GM21737 (cell line): ENCODE data around the gene CLCN6.

Experiments
- ATAC-seq: cut with Tn5 transposase; IDR thresholded peaks from one replicate; pipeline ENCODE4 v1.9.1; 2021; ENCODE audit warnings: mild to moderate bottlenecking, moderate library complexity; ENCODE audit not compliant: unreplicated experiment

CLCN6 gene

DNA sequence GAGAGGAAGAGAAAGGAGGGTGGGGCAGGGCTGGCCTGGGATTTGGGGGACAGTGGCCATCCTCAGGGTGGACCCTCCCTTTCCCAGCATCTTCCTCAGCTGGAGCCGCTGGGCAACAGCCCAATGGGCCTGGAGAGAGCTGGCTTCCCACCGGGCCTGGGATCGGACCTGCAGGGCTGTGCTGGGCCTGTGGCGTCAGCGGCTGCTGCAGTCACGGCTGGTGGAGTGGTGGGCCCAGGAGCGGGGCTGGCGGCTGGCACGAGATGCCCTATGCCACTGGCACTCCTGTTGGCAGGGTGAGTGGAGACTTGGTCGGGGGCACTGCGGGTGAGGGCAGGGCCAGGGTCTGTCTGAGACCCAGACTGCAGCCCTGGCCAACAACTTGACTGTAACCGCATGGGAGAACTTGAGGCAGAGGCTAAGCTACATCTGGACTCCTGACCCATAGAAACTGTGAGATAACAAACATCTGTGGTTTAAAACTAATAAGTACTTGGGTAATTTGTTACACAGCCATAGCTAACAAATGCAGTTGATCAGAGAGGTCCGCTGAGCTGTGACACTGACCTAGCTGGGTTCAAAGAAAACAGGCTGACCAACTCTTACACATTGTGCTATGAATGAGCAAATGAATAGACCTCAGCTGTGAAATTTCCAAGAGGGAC, 26.1 kb upstream of the CLCN6 start:
- ATAC-seq: no peak

DNA sequence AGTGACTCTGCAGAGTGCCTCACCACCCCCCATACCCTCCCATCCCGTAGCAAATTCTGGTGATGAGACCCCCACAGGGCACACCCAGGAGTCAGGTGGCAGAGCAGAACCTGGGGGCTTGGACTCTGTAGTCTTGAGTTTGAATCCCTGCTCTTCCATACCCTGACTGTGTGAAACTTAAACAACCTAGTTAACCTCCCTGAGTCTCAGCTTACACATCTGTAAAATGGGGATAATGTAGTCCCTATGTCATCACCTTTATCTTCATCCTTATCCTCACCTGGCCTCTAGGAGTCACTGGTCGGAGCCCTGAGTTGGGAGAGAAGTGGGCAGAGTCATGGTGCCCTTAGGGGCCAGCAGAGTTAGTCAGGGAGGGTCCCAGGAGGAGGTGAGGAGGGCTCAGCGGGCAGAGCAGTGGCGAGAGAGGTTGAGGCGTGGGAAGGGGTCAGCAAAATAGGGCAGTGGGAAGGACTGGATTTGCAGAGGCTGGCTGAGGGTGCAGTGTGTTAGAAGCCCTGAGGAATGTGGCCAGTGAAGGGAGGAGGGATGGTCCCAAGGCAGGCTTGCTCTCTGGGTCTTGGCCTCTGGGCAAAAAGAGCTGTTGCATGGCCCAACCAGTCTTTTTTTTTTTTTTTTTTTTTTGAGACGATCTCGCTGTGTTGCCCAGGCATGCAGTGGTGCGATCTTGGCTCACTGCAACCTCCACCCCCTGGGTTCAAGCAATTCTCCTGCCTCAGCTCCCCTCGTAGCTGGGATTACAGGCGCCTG, 25.4 kb upstream of the CLCN6 start:
- ATAC-seq: no peak

DNA sequence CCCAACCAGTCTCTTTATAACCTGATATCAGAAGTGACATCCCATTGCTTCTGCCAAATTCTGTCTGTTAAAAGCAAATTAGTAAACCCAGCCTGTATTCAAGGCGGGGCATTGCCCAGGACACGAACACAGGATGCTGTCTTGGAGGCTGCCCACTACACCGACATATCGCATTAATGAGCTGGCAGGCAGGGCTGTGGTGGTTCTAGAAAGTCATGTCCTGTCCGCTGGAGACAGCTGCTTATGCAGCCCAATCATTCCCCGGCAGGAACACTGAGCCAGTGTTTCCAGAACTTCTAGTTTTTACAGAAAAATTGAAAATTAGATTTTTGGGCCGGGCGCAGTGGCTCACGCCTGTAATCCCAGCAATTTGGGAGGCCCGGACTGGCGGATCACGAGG, 24.7 kb upstream of the CLCN6 start:
- ATAC-seq: no peak

DNA sequence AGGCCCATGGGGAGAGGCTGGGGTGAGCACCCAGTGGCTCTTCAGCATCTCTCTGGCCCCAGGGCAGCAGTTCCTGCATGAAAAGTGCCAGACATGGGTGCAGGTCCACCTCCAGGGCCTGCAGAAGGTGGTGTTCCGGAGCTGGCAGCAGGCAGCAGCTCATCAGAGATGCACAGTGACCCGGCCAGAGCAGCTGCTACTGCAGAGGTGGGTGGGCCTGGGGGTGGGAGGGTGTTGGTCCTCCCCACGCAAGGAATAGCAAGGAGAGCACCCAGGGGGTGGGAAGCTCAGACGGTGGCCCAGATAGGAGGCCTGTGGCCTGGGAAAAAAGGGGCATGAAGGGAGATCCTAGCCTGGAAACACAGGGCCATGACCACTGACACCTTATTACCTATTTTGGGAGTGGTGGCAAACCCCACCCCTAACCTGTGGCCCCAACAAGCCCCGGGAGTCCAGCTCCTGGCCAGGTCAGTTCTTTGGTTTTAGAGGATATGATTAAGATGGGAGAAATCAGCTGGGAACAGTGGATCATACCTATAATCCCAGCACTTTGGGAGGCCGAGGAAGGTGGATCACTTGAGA, 23.8 kb upstream of the CLCN6 start:
- no peak for ATAC-seq

DNA sequence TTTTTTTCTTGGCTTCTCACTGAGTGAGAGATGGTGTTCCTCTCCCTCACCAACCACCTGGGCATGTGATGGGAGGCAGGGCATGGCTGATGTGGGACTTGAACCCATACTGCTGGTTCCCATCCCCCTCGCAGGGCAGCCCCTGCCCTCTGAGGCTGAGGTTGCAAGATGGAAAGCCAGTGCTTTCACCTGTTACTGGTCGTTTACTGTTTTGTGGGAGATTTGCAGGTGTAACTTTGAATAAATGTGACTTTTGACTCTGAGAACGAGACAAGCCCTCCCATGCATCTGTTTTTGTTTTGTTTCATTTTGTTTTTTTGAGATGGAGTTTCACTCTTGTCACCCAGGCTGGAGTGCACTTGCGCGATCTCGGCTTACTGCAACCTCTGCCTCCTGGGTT, 22.4 kb upstream of the CLCN6 start:
- no peak for ATAC-seq

DNA sequence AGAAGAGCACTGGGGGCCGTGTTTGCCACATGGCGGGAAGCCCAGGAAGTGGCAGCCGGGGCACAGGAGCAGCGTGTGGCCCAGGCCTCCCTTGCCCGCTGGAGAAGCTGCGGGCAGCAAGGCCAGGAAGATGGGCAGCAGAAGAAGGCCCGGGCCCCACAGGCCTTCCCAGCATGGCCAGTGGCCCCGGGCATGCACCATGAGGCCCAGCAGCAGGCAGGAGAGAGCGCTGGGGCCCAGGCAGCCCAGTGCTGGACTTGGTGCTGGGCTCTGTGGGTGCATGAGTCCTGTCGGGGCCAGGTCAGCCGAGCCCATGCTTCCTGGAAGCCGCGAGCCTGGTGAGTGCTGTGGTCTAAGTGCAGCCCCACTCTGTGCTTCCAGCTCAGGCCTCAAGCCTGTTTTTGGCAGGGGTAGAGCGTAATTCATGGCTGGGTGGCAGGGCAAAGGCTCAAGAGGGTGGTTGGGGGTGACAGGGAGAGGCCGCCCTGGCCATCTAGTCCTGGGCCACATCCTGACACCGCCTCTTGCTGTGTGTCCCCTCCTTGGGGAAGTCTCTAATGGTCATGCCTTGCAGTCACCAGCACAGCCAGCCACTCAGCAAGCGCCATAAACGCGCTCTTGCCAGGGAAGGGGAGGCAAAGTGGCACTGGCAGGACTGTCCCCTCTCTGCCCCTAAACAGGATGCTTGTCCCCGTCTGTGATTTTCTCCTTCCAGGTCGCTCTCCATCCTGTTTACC, 21.6 kb upstream of the CLCN6 start:
- ATAC-seq: no peak

DNA sequence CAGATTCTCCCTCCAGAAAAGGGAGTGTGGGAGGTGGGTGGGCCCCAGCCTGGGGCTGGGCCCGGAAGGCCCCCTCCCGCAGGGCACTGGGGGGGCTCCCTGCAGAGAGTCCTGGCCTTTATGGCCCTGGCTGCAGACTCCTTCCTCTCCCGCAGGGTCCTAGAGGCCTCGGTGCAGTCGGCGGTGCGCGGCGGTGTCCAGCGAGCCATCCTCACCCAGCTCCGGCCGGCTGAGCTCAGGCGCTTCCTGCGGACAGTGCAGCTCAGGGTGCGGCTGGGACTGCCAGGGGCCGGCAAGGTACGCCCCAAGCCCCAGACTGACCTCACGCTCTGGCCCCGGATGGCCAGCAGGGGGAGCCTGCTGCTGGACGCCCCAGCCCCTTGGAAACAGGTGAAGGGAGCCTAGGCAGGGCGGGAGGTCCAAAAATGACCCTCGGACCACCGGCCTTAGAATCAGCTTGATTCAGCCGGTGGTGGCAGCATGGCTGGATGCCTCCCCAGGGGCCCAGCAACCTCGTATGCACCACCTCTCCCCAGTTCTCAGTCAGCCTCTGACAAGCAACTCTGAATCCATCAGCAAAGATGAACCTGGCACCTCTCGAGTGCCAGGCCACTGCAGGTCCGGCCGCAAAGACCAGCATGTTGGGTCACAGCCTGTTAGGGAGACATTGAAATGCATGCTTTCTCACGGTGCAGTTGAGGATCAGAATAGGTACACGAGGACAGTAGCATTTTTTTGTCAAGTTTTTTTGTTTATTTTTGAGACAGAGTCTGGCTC, 20.8 kb upstream of the CLCN6 start:
- no peak for ATAC-seq

DNA sequence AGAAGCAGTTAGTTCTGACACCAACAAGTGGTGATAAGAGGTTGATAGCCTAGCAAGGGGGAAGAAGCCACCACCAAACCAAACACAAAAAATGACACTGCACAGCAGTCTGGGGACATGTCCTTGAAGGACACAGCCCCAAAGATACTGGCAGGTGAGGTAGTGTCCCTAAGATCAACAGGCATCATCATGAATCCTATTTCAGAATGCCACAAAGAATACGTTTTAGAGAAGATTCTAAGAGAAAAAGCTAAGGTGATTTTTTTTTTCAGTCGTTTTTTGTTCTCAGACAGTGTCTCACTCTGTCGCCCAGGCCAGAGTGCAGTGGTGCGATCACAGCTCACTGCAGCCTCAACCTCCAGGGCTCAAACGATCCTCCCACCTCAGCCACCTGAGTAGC, 19.8 kb upstream of the CLCN6 start:
- ATAC-seq: no peak

DNA sequence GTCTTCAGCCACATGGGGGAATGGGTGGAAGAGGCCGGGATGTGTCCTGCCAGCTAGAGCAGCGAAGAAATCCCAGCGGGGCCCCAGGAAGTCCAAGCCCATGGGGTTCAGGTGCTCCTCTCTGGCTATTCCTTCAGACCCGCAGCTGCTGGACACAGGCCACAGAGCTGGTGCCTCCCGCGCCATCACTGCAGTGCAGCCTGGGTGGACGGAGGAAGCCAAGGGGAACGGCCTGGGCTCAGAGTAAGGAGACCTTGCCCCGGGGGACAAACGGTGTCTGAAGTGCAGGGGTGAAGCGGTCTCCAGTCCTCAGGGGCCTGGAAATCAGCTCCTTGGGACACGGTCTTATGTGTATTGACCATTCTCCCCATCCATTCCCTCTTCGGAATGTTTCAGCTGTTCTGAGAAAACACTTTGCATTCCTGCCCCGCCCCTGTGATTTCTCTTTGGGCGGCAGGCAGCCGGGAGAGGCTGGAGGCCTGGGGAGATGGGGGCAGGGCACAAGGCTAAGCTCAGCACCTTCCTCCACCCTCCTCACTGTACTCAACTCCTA, 18.7 kb upstream of the CLCN6 start:
- ATAC-seq: no peak

DNA sequence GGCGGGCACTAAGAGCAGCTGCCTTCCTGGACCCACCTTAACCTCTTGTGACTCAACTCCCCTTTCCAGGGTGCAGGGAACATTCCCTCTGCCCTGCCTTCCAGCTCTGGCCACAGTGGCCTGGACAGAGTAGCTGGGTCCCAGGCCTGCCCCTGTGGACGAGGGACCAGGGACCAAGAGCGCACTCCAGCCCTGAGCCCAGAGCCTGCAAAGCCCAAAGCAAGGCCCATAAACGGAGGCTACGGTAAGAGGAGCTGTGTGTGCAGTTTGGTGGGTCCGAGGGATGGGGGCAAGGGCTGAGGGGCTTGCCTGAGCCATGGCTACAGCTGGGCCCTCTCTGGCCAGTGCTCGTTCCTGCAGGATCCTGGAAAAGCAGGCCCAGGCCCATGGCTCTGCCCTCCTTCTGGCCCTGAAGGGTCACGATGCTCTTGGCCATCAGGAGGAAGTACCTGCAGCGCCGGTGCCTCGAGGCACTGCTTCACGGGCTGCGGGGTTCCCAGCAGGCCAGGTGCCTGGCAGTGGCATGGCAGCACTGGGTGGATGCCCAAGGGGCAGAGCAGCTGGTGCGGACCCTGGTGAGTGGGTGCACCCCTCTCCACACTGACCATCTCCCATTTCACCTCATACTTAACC, 18.1 kb upstream of the CLCN6 start:
- no peak for ATAC-seq

DNA sequence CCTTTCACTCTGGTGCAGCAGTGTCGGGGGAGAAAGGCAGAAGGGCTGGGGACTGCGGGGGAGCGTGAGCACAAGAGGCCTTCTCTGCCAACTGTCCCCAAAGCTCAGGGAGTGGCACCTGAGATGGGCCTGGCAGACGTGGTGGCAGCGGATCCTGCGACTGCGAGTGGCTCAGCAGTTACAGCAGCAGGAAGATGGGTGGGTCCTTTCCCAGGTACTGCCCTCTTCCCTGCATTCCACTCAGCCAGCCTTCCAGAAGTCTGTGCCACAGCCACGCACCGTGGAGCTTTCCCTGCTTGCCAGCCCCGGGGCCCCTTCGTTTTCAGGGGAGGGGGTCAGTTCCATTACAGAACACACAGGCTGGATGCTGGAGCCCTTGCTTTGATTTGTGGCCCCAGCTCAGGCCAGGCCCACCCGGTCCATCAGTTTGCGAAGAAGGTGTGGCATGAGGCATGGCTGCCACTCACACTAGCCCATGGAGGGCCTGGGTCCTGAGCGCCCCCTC, 17.4 kb upstream of the CLCN6 start:
- no peak for ATAC-seq

DNA sequence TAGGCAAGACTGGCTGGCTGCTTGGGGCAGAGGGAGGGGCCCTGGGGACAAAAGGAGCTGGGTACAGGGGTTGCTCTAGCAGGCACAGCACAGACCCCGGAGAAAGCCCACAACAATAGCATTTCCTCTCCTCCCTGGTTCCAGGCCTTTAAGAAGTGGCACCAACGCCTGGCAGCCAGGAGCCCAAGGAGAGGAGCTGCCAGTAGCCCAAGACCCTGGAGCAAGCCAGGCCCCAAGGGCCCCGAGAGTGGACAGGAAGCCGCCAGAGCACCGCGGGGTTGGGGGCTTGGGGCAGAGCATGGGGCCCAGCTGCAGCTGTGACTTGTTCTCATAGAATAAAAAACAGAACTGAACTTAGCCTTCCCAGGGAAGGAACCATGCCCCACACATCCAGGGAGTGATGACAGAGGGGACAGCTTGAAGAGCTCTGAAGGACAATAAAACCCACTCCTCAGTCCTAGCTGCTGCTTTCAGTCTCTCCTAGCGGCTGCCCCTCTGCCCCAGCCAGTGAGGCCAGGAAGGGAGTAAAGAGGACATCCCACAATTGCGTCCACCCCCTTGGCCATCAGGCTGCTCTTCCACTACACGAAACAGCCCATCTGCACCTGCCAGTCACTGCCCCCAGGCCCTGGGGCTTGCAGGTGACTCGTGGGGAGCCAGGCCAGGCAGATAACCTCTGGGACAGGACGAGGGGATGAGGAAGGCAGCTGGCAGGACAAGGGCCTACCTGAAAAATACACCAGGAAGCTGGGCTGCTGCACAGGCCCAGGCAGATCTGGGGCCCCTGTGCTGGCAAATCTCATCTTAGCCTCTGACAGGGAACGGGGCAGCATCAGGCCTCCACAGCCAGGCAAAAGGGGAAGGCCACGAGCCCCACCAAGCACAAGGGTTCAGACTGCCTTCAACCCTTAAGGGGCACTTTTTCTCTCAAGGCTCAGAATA, 16.6 kb upstream of the CLCN6 start:
- ATAC-seq: no peak

DNA sequence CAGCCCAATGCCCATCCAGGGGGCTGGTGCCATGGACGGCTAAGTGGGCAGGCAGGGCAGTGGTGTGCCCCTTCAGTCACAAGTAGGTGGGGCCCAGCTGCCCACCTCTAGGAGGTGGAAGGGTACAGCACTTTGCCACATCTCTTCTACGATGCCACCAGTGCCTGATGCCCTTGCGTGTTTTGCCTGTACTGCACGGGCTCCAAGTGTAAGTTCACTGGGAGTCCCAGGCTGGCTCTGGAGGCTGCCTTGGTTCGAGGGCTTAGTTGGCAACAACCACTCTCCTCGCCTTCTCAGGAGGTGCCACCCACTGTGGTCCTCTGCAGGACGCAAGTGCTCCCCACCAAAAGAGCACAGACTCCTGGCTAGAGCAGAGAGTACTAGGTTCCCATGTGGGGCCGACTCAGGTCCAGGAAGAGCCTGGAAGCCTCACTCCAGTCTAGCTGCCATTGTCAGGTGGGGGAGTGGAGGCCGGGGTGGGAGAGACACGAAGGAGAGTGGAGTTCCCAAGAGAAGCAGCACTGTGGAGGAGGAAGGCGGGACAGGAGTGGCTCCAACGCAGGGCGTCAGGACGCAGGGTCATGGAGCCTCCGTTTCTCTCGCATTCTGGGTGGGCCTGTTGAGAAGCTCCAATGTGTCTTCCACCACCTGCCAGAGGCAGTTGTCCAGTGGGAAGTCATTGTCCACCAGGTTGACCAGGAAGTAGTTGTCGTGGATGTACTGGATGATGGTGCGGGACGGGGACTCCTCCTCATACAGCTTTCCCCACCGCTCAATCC, 15.7 kb upstream of the CLCN6 start:
- ATAC-seq: no peak

DNA sequence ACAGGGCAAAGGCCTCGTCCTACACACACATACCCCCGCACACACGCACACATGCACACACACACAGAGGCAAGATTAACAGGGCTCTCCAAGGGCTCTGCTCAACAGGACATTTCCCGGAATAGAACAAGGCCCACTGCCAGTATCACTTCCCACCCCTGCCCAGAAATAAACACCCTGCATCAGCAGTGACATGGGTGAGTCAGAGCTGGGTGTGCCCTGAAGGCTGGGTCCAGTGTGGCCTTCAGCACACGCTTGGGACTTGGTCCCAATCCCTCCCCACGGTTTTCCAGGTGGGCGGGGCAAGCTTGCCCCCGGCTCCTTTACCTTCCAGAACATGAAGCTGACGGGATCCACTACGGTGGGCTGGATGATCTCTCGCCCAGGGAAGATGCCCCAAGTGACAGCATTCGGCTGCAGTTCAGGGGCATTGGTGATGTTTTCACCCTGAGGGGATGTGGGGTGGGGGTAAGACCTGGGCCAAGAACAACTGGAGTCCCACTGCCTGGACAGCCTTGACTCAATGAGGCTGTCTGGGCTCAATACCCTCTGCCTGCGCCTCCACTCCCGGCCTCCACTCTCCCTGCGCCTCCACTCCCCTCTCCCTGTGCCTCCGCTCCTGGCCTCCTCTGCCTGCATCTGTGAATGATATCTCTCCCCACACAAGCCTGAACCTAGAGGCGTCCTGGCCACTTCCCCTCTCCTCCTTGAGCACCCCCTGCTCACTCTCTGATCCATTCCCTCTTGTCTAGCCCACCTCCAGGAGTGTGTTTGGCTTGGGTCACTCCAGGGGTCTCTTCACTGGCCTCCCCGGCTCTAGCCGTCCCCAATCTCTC, 14.9 kb upstream of the CLCN6 start:
- ATAC-seq: no peak

DNA sequence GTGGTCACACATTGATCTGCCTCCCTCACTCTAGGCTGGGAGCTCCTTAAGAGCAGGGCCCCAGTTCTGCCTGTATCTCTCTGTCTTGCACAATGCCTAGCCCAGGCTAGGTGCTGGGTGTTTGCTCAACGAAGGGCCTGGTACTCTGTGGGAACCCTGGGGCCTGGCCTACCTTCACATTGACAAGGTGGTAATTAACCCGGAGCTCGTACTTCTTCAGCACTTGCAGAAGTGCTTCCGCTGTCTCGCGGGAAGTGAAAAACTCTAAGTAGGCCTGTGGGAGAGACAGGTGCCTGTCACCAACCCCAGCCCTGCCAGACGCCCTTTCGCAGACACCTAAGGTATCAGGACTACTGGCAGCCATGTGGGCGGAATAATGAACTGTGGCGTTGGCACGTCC, 13.9 kb upstream of the CLCN6 start:
- no peak for ATAC-seq

DNA sequence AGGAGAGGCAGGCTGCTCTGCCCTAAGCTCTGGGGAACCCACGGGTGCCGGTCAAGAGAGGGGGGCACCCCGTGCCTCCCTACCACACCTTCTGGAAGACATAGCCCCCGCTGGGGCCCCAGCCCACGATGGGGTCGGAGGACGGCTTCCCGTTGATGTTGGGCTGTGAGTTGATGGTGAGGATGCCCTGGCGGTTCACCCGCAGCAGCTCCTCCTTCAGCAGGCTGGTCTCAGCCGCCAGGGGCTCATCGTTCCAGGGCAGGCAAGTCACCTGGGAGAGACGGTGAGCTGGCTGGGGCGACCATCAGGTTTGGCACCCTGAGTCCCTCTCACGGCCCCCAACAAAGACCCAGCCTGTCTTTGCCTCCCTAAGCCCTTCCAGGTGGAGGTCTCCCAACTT, 12.2 kb upstream of the CLCN6 start:
- ATAC-seq: no peak
